Amniotic epithelial cell (primary cell): ENCODE data around the gene LAYN.

ENCODE experiments used
- DNase-seq: peaks from one replicate; pipeline ENCODE4 v3.0.0-alpha.2; 2010; ENCODE audit warnings: low read depth

LAYN gene

DNA sequence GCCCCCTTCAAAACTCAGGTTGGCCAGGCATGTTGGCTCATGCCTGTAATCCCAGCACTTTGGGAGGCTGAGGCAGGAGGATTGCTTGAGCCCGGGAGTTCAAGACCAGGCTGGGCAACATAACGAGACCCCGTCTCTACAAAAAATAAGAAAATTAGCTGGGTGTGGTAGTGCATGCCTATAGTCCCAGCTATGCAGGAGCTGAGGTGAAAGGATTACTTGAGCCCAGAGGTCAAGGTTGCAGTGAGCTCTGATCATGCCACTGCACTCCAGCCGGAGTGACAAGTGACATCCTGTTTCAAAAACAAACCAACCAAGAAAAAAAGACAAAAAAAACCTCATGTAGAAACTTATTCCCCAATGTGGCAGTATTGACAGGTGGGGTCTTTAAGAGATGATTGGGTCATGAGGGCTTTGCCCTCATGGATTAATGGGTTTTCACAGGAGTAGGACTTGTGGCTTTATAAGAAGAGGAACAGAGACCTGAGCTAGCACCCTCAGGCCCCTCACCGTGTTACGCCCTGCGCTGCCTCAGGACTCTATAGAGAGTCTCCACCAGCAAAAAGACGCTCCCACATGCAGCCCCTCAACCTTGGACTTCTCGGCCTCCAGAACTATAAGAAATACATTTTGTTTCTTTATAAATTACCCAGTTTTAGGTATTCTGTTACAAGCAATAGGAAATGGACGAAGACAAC, 22.3 kb downstream of the LAYN start:
- DNase-seq = no peak

DNA sequence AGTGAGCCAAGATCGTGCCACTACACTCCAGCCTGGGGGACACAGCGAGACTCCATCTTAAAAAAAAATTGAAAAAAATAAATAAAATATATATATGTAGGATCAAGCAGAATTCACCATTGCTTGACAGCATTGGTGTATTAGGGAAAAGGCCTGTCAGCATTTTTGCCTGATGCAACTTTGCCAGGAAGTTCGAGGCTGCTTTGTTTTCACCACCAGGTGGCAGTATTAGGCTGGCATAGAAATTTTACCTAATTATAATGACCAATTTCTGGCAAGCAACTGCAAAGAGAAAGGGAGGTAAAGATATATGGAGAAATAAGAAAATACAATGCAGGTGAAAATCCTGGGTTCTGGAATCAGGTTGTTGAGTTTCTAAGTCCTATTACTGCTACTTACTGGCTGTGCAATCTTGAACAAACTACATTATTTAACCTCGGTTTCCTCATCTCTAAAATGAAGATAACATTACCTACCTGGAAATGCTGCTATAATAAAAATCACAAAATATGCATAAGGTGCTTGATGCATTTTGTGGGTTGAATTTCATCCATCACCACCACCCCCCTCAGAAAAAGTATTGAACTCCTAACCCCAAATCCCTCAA, 24.7 kb downstream of the LAYN start:
- peak; percentile 70 for DNase-seq

DNA sequence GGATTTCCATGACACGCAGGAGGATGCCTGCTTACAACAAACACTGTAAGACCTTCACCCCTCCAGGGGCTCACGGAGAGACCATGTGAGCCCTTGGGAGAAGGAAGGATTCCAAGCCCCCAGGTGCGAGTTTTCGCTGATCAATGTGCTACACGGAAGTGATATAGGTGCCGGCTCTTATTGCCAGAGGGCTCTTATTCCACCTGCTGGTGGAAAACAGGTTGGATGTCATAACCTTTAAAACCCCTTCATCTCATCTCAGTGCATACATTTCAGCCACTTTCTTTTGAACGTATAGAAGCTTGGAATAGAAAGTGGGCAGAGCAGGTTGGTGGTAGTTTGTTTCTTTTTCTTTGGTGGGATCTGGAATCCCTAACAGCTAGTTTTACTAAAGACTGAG, 25.8 kb downstream of the LAYN start:
- no peak for DNase-seq

DNA sequence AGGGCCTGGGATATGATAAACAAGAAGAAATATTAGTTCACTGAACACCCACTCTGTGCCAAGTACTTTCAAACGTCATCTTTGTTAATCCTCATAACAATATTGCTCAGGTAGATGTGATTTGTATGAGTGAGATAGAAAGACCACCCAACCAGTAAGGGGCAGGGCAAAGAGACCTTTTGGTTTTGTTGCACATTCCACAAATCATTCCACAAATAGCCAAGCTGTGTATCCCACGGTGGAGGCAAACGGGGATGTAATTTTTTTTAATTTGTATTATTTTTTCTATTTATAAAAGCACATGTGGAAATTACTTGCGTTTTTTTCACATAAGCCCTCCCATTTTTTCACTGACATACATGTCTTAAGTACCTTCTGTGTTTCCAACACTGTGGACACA, 29.0 kb downstream of the LAYN start:
- peak; percentile 78 for DNase-seq

DNA sequence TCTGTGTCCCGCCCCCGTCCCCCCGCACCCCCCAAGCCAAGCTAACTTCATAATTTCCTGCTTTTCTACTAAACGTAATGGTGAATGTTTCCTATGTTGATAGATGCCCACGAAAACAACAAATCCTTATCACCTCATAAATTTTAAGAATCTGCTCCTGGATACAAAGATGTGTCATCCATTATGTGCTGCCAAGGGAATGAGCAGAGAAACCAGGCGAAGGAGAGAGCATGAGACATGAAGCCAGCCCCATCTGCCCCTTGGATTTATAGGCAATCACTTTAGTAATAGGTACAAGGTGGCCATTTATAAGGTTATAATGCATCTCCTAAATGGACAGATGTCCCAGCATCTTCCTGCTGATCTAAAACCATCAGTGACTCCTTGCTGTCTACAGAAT, 30.3 kb downstream of the LAYN start:
- peak; percentile 22 for DNase-seq

DNA sequence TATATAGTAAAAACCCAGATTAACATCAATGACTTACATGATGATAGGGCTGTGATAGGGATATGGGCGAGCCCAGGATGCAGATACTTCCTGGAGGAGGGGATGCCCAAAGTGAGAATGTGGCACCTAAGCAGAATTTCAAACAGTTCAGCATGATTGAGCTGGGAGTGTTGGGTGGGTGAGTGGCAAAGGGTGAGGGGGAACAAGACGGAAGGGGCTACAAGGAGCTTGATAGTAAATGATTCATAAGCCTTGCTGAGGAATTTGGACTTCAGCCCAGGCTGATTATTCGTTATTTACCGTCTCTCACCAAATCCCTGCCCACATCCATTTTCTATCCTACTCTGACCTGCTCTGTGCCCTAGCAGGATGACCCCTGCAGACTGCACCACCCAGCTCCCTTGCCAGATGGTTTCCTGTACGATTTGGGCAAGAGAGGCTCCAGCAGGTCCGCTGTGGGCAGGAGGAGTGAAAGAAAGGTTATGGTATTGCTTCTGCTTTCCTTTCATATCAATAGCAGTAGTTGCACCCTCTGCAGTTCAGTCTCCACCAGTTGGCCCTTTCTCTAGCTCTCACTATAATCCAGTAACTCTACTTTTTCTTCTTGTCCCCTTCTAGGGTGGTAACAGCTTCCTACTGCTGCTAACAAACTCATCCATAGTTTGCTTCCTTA, 31.4 kb downstream of the LAYN start:
- DNase-seq = peak; percentile 18

DNA sequence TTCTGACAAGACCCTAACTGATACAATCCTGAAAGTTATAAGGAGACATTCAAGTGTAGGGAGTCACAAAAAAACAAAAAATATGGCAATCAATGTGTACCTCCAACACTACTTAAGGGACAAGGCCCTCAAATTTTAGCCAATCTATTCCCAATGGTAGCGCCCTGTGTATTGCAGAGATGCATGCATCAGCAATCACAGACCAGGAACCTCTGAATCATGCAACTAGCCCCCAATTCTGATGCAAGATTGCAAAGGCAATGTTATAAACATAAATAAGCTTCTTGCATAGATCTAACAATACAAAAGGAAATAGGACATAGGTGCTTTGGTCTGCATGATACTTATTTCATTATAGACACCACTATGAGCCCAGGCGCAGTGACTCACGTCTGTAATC, 32.1 kb downstream of the LAYN start:
- no peak for DNase-seq

DNA sequence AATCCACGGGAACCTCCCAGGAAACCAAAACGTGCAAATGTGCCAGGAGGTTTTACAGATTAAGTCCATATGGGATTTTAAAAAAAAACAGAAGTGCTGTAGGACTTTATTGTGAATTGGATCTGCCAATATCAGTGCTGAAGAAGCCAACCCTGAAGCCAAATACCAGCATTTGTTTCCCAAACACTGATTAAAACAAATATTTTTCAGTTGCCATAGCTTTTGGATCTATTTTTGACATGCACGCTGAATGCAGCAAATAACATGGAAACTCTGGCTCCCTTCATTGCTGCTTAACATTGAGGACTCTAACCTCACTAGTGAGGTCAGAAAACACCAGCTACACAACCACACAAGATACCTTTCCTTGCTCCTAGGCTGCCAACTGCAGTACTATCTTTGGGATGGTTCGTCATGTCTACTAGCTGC, 33.3 kb downstream of the LAYN start:
- DNase-seq = no peak

DNA sequence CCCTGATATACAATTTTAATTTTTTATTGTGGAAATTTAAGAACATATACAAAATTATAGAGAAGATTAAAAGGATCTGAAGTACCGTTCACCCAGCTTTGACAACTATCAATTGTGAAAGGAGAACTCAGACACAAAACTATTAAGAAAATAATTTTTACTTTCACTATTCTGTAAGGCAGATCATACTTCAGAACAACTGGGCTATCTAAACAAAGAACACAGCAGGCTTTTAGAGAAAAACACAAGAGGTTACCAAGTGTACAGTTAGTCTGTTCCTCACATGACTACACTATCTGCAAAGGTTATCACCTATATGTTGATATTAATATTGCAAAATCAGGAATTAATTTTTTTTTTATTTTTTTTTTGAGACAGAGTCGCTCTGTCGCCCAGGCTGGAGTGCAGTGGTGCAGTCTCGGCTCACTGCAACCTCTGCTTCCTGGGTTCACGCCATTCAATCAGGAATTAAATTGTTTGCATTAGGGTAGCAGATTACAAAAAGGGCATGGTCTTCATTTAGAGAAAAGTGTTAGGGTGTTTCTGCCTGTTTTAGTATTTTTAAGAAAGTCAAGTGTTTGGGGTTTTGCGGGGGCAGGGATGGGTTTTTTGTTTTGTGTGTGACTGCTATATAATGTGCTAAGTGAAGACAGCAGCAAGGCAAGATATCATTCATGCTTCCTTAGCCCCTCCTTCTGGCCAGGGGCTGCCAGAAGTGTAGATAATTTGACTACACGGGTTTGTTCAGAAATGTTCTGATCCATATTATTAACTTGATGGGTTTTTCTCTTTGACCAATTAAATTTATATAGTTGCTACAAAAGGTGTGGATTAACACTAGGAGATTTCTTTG, 34.1 kb downstream of the LAYN start:
- no peak for DNase-seq

DNA sequence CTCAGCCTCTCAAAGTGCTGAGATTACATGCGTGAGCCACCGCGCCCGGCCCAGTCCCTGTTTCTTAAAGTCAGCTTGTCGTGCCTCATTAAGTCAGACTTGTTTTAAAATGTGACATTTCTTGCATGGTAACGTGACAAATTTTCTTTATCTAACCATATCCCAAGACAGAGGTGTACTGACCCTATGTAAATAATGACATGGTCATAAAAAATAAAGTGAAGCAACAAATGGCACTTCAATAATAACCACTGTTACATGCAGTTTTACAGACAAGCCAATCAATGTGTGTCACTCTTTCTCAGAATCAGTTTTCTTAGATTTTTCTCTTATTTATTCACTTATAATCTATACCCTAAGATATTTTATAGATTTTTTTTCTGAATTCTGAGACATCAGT, 35.2 kb downstream of the LAYN start:
- no peak for DNase-seq

DNA sequence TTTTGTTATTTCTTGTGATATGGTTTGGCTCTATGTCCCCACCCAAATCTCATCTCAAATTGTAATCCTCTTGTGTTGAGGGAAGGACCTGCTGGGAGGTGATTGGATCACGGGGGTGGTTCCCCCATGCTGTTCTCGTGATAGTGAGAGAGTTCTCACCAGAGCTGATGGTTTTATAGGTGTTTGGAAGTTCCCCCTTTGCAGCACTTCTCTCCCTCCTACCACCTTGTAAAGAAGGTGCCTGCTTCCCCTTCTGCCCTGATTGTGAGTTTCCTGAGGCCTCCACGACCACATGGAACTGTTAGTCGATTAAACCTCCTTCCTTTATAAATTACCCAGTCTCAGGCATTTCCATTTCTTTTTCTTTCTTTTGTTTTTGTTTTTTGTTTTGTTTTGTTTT, 37.3 kb downstream of the LAYN start:
- DNase-seq = no peak

DNA sequence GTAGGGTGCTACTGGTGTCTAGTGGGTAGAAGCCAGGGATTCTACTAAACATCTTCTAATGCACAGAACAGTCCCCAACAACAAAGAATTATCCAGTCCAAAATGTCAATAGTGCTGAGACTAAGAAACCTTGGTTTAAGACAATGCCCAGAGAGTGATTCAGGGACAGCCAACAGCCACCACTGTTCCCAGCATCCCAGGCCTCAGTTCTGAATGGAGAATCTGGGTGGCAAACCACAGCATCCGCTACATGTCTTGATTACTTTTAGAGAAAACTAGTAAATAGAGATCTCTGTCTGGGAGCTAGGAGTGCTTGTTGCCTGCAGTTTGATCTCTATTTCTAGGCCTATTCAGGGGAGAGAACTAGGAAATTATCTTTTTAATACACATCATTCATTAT, 40.8 kb downstream of the LAYN start:
- DNase-seq = no peak

DNA sequence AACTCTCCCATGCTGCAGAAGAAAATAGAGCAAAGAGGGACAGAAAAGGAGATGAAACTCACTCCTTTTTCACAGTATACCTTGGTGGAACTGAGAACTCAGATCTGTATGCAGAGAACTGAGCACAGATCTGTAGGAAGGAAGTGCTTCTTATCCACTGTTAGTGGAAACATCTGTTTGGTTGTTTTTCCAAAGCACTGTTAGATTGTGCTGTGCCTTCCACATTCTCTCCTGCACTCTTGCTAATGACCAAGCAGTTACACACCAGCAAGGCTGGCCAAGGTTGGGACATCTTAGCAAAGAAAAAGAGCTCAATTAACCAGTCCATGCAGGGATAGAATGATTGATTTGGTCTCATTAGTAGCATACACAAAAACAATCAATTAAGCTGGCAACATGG, 41.6 kb downstream of the LAYN start:
- no peak for DNase-seq

DNA sequence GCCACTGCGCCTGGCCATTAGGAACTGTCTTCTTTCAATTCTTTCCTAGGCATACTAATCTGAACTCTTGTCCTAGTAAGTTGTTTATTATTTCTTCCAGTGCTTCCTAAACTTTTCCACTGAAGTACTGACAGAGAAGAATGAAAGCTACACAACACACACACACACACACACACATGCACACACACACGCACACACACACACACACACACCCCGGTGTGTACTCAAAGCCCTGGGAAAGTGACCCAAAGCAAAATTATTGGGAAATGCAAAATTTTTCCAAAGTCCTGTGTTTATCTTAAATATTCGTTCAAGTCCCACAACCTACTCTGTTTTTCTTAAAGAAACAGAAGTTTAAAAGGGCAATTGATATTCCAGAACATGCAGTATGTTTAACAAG, 42.4 kb downstream of the LAYN start:
- DNase-seq = peak; percentile 24

DNA sequence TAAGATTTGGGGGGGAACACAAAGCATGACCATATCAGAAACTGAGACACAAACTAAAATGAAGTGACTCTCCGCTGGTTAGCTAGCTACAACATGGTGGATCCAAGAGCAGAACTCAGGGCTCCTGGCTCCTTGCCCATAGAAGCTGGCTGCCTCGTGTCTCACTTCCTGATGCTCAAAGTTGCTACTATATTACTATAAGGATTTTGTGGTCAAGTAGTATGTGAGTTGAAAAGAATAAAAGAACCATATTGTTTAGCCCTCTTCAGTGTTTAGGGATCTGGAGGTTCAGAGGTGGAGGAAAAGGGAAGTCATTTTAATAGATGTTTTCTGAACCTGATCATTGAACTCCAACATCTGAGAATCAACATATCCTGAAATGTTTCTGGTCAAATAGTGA, 44.9 kb downstream of the LAYN start:
- peak; percentile 62 for DNase-seq

DNA sequence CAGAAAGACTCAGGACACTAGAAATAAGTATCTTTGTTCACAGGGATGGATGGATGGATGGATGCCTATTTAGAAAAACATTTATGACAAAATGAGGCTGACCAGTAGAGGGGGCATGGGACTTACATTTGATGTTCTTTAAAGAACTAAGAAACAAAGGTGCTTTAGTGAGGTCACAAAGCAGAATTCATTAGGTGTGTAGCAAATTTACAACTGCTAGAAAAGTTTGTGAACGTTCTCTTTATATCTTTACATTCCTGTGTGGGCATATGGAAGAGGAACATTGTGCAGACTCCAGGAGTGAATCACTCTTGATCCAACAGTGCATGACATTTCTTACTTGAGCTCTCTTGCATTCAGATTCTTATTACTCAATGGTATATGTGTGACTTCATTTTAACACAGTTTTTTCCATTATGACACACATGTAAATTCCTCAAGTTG, 45.9 kb downstream of the LAYN start:
- DNase-seq = peak; percentile 76

DNA sequence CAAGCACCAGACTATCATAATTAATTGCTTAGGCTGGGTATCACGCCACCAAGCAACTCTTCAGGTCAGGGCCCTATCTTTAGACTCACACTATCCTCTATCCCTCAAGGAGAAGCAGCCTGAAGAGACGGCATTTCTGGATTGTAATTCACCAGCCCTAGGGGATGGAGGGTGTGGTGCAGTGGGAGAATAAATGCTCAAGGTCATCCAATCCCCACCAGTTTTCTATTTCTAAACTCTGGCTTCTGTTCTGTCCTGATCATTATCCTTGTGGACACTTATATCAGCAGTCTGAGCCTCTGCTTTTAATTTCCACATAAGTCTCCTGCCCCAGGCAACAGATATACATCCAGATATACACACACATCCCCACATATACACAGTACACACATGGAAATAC, 48.6 kb downstream of the LAYN start:
- no peak for DNase-seq

DNA sequence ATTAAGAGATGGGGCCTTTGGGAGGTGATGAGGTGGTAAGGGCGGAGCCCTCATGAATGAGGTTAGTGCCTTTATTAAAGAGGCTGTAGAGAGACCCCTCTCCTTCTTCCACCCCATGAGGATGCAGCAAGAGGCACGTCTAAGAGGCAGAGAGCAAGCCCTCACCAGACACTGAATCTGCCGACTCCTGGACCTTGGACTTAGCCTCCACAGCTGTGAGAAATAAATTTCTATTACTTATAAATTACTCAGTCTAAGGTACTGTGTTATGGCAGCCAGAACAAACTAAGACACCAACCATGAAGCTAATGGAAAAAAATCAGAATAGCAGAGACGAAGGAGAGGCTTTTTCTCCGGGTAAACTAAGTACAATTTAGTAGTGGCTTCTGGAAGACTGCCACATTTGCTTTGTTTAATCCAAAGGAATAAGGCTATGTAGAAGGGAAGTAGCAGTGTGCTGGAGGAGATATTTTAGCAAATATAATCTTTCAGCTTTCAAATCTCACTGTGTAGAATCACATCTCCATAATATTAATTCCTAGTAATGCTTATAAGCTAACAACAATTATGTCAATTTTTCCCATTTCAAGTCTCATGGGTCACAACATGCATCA, 49.5 kb downstream of the LAYN start:
- DNase-seq = no peak

DNA sequence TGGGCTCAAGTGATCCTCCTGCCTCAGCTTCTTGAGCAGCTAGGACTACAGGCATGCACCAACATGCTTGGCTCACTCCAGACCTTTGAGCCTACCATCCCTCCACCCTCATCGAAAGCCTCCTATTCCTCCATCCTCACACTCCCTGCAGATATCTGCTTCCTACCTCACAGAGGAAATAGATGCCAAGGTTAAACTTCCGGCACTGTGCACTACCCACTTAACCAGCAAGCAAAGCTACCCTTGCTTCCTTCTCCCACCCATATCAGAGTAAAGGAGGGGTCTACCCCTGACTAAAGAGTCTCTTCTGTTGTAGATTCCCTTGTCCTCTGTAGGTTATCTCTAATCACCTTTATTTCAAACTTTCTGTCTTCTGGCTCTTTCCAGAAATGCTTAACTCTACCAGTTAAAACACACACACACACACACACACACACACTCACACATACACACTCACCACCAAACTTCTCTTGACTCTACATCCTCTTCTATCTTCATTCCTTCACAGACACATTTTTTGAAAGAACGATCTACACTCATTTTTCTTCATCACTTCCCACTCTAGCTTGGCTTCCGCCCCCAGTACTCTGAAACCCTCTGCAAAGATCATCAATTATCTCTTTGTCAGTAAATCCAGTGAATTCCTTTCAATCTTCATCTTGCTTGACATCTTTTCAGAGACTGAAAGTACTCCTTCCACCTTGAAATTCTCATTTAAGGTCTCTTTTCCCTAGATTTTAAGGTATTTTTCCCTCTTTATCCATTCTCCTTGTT, 50.9 kb downstream of the LAYN start:
- no peak for DNase-seq

DNA sequence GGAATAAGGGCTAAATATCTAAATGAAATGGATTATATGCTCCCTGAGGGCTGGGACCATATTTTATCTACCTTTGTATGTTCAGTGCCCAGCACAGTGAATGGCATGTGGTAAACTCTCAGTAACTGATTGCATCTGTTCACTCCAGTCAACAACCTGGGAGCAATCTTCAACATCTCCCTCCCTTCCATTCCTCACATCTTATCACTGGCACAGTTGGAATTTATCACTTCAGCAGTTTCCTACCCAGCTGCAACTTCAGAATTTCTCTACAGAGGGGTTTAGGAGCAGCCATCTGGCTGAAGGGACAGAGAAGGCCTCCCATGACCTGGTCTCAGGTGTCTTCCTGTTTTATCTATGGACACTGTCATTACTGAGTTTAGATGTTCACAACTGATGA, 52.0 kb downstream of the LAYN start:
- no peak for DNase-seq

DNA sequence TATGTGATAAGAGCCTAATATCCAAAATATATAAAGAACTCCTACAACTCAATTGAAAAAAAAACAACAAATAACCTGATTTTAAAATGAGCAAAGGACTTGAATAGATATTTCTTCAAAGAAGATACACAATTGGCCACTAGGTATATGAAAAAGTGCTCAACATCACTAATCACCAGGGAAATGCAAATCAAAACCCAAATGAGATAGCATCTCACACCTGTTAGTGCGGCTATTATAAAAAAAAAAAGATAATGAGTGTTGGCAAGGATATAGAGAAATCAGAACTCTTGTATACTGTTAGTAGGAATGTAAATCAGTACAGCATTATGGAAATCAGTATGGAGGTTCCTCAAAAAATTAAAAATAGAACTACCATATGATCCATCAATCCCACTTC, 55.8 kb downstream of the LAYN start:
- DNase-seq = no peak
